KMS-11 (cell line): ENCODE data around the gene NOM1.
A peak's percentile ranks its signal among the peaks of the same experiment; 100 is the strongest.

Source experiments
- H2AFZ ChIP-seq: fragments of 200-600 bp; sonication (generic); 2 replicates; pipeline ENCODE4 v1.6.1; 2016; ENCODE audit warnings: antibody characterized with exemption, mixed run types, low read depth
- H3K27ac ChIP-seq: fragments of 200-600 bp; sonication (generic); 2 replicates; pipeline ENCODE4 v1.6.1; 2016; ENCODE audit warnings: mild to moderate bottlenecking, mixed run types
- H3K27me3 ChIP-seq: fragments of 200-600 bp; sonication (generic); 2 replicates; pipeline ENCODE4 v1.6.1; 2017; ENCODE audit warnings: mild to moderate bottlenecking, low read depth, mixed run types, moderate library complexity; ENCODE audit not compliant: insufficient read depth
- H3K36me3 ChIP-seq: fragments of 200-600 bp; sonication (generic); 2 replicates; pipeline ENCODE4 v1.6.1; 2017; ENCODE audit warnings: mild to moderate bottlenecking, mixed run types; ENCODE audit not compliant: insufficient read depth
- H3K4me1 ChIP-seq: fragments of 200-600 bp; sonication (generic); 2 replicates; pipeline ENCODE4 v1.6.1; 2016; ENCODE audit warnings: mild to moderate bottlenecking, low read depth, mixed run types; ENCODE audit not compliant: poor library complexity, severe bottlenecking
- H3K4me2 ChIP-seq: fragments of 200-600 bp; sonication (generic); 2 replicates; pipeline ENCODE4 v1.7.0; 2016; ENCODE audit warnings: mild to moderate bottlenecking, mixed run types
- H3K4me3 ChIP-seq: fragments of 200-600 bp; sonication (generic); IDR thresholded peaks from 2 replicates; pipeline ENCODE4 v1.6.1; 2017; ENCODE audit warnings: low read depth, low read length, mixed read lengths; ENCODE audit not compliant: insufficient read depth
- H3K79me2 ChIP-seq: fragments of 200-600 bp; sonication (generic); 2 replicates; pipeline ENCODE4 v1.6.1; 2016; ENCODE audit warnings: low read depth, mixed run types; ENCODE audit not compliant: insufficient read depth
- H3K9ac ChIP-seq: fragments of 200-600 bp; sonication (generic); 2 replicates; pipeline ENCODE4 v1.6.1; 2016; ENCODE audit warnings: mild to moderate bottlenecking, mixed run types
- H4K20me1 ChIP-seq: fragments of 200-600 bp; sonication (generic); 2 replicates; pipeline ENCODE4 v1.6.1; 2016; ENCODE audit warnings: mild to moderate bottlenecking, mixed run types; ENCODE audit not compliant: insufficient read depth
- CTCF ChIP-seq: fragments of 200-600 bp; sonication (generic); conservative IDR thresholded peaks from 2 replicates; pipeline ENCODE4 v1.6.1; 2017; ENCODE audit warnings: low read depth, mild to moderate bottlenecking, antibody characterized with exemption, low read length, moderate library complexity, mixed read lengths

NOM1 gene

GRCh38 chr7:157009778-157010587 is 60.5 kb downstream of the NOM1 start:
- Histone ChIP-seq H3K27me3 (no peaks in the 10 kb centered on the region), H2AFZ (peak overlapping the region; percentile 56), H3K4me2 (peak overlapping the region; percentile 66; the same call in 1 of the 2 replicates), H3K4me3 (no peak overlapping the region), H3K79me2 (peaks cover 83% of the 10 kb centered on the region), H3K36me3 (peaks cover 7% of the 10 kb centered on the region; the same call in 1 of the 2 replicates), H4K20me1 (no peaks in the 10 kb centered on the region), H3K9ac (peak overlapping the region; percentile 99), H3K27ac (peak overlapping the region; percentile 92), H3K4me1 (peaks cover 45% of the 10 kb centered on the region)
- TF ChIP-seq CTCF: no peak

GRCh38 chr7:157010588-157011332 is 61.2 kb downstream of the NOM1 start, which contains the start of gene MNX1:
Gene MNX1, minus strand, starts transcription at chr7:157010663. Its CDS starts 313 bp downstream, at chr7:157010350.
- H3K79me2 ChIP-seq: peaks cover 82% of the 10 kb centered on the region
- no peak for TF ChIP-seq CTCF
- peaks cover 5% of the 10 kb centered on the region; the same call in 1 of the 2 replicates for H3K36me3 ChIP-seq
- peak within 1 kb of the TSS; percentile 92 for H3K27ac ChIP-seq
- no peaks in the 10 kb centered on the region for H4K20me1 ChIP-seq
- H3K27me3 ChIP-seq: no peaks in the 10 kb centered on the region
- peak within 1 kb of the TSS; percentile 99 for H3K9ac ChIP-seq
- H3K4me2 ChIP-seq: peak within 1 kb of the TSS; percentile 89
- H3K4me1 ChIP-seq: peaks cover 53% of the 10 kb centered on the region
- peak within 1 kb of the TSS; percentile 84 for H3K4me3 ChIP-seq
- H2AFZ ChIP-seq: peak within 1 kb of the TSS; percentile 56

- no peaks in the 10 kb centered on the region; the same call in 1 of the 2 replicates for H3K36me3 ChIP-seq
- peak overlapping the region; percentile 84 for H3K4me3 ChIP-seq
- H4K20me1 ChIP-seq: no peaks in the 10 kb centered on the region
- H3K27ac ChIP-seq: peak overlapping the region; percentile 92
- peak overlapping the region; percentile 89 for H3K4me2 ChIP-seq
- peak overlapping the region; percentile 56 for H2AFZ ChIP-seq
- peaks cover 59% of the 10 kb centered on the region for H3K4me1 ChIP-seq
- H3K79me2 ChIP-seq: peaks cover 75% of the 10 kb centered on the region
- H3K27me3 ChIP-seq: no peaks in the 10 kb centered on the region
- TF ChIP-seq CTCF: no peak
- peak overlapping the region; percentile 99 for H3K9ac ChIP-seq
Observed at GRCh38 chr7:157011333-157012112, 62.0 kb downstream of the NOM1 start.

- Histone ChIP-seq H2AFZ (peak overlapping the region; percentile 56; the same call in 1 of the 2 replicates), H3K27me3 (no peaks in the 10 kb centered on the region), H3K36me3 (no peaks in the 10 kb centered on the region; the same call in 1 of the 2 replicates), H3K79me2 (peaks cover 69% of the 10 kb centered on the region), H3K4me1 (peaks cover 65% of the 10 kb centered on the region), H3K4me2 (peak overlapping the region; percentile 89), H3K4me3 (no peak overlapping the region), H3K27ac (peak overlapping the region; percentile 92), H3K9ac (peak overlapping the region; percentile 99), H4K20me1 (no peaks in the 10 kb centered on the region)
- TF ChIP-seq CTCF: no peak
Observed at GRCh38 chr7:157012113-157012547, 62.6 kb downstream of the NOM1 start.
